GM19372 (cell line): ENCODE results near the gene BHLHA15.
"Not testable (repeated sequence)": the region's sequence is repeated elsewhere in the genome, so short reads cannot be mapped to it uniquely, and the experiment has no call there.

ENCODE experiments used
- ATAC-seq: cut with Tn5 transposase; IDR thresholded peaks from one replicate; pipeline ENCODE4 v1.9.1; 2021; ENCODE audit warnings: mild to moderate bottlenecking, low read depth, moderate library complexity; ENCODE audit not compliant: unreplicated experiment

BHLHA15 gene

DNA sequence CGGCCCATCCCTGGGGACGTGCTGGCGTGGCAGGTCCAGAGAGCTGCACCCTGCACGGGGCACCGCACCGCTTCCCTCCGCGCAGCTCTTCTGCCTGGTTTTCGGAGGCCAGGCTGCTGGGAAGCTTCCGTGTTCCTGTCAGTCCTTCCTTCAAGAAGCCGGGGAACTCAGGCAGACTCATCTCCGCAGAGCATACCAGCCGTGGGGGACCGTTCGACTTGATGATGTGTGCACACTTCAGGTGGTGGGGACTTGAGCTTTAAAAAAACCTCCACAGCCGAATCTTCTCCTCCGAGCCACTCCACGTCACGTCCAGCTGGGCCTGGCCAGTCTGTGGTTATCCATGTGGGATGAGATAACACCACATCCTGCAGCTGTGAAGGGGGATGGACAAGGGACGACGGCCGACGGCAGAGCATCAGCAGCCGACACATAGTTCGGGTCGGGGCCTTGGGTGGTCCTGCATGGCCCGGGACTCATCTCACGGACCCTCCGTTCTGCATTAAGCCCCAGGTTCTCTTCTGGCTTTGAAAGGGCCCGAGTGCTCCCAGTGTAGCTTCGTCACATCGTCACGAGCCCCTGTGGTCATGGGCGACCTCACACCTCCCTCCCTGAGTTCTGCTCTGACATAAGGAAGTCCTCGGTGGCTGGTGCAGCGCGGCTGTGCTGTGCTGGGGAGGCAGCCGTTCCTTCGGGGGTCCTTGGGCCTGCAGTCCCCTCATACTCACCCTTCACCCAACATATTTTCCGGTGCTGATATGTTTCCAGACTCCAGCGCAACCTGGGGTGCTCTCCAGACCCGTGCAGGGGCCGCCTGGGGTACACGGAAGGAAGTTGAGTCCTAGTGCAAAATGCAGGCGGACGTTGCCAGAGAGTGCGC, 4.5 kb upstream of the BHLHA15 start:
- ATAC-seq = no peak

DNA sequence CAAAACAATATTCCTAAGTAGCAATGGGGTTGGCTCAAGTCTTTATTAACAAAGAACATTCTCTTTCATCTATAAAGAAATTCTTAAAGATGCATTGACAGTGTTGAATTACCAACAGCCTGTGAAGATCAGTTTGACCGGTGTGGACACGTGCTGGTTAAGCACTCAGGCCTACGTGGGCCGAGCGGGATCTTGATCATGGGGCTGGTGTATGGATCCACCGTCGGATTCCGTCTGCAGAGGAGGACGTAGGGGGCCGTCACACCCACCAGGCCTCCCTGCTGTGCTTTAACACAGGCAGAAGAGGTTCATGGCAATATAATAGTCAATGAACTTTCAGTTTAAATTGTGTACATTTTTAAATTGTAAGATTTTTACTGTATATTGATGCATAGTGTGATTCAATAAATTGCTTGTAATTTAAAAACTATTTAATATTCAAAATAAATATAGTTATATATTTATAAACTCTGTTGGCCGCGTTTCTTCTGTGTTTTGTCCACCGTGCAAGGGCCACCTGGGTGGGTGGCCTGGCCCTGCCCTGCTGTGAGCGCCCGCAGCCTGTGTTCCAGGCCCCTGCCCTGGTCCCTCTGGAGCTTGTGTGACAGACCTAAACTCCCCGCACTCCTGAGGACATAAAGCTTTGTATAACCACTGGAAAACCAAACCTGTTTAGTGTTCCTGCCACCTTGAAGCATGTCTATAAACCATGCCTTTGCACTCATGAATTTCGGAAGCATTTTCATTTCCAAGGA, 1.9 kb upstream of the BHLHA15 start:
- ATAC-seq = no peak

DNA sequence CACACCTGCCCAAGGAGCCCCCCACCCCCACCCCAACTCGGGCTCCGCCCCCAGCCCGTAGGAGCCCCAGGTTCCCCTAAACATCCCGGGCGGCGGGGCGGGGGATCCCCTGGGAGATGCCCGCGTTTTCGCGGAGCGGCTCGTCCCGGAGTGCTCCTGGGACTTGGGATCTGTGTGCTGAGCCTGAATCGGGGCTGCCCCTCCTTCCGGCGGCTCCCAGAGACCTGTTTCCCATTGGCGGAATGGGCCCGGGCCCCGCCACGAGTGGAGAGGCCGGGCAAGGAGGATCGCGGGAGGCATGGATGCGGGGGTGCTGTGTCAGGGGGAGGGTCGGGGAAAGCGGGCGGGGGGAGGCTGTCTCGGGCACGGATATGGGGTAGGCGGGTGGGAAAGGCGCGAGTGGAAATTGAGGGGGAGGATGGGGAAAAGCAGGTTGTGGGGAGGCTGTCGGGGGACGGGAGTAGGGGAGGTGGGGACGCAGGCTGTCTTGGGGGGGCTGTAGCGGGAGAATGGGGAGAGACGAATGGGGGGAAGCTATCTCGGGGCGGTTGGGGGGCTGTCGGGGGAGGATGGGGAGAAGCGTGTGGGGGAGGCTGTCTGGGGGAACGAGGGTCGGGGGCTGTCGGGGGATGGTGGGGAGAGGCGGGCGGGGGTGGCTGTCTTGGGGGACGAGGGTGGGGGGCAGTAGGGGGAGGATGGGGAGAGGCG, 572 bp upstream of the BHLHA15 start:
- no peak for ATAC-seq

DNA sequence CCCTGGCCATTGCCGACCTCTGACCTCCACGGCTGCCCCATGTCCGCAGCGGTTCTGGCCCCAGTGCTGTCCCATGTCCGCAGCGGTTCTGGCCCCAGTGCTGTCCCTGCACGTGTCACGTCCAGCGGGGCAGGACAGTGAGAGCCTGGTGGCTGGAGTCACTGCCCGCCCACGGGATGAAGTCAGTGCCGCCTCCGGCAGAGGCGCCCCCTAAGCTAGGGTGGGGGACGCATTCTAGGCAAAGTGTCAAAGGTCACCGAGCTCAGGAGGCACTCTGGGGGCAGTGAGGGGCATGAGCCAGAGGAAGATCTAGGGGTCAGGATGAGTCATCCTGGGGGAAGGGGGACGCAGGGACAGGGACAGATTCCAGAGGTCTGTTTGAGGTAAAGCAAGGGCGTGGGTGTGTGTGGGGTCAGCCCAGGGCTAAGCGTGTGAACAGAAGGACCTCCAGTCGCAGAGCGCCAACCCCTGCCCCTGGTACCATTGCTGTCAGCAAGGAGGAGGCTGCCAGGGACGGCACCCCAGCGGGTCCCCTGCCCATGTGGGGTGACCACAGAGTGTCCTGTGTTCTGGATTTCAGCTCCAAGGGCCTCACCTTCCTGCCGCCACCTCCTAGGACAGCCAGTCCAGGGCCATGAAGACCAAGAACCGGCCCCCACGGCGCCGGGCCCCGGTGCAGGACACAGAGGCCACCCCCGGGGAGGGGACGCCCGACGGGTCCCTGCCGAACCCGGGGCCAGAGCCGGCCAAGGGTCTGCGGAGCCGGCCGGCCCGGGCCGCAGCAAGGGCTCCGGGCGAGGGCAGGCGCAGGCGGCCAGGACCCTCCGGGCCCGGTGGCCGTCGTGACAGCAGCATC, 665 bp downstream of the BHLHA15 start:
- ATAC-seq = peak; percentile 5

DNA sequence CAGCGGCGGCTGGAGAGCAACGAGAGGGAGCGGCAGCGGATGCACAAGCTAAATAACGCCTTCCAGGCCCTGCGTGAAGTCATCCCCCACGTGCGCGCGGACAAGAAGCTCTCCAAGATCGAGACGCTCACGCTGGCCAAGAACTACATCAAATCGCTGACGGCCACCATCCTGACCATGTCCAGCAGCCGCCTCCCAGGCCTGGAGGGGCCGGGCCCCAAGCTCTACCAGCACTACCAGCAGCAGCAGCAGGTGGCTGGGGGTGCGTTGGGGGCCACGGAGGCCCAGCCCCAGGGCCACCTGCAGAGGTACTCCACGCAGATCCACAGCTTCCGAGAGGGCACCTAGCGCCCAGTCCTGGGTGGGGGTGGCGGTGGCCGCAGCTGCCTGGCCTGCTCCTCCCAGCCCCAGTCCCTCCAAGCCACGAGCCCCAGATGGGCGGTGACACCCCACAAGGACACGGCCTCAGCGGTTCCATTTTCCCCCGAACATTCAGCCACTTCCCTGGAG, 1.3 kb downstream of the BHLHA15 start:
- ATAC-seq = no peak

DNA sequence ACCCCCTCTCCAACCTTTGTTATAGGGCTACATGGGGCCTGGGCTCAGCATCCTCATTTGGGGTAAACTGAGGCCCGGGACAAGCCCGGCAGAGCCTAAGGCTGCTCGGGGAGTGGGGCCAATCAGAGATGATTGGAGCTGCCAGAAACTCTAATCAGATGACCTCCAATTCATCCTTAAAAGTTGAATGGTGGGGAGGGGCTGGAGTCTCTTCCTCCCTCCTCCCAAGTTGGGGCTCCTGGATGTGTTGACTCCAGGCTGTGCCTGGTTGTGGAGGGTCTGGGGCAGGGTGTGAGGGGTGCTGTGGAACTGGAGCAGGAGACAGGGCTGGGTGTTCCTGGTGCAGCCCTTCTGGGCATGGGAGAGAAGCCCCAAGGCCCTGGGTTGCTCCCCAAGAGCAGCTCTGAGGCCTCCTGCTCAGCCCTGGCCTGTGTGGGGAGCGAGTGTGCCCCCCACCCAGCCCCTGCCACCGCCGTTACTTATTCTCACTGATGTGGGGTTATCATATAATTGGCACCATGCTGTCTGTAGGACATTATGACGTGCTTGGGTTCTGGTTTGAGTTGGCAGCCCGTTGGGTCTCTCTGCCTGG, 2.2 kb downstream of the BHLHA15 start:
- ATAC-seq = no peak

DNA sequence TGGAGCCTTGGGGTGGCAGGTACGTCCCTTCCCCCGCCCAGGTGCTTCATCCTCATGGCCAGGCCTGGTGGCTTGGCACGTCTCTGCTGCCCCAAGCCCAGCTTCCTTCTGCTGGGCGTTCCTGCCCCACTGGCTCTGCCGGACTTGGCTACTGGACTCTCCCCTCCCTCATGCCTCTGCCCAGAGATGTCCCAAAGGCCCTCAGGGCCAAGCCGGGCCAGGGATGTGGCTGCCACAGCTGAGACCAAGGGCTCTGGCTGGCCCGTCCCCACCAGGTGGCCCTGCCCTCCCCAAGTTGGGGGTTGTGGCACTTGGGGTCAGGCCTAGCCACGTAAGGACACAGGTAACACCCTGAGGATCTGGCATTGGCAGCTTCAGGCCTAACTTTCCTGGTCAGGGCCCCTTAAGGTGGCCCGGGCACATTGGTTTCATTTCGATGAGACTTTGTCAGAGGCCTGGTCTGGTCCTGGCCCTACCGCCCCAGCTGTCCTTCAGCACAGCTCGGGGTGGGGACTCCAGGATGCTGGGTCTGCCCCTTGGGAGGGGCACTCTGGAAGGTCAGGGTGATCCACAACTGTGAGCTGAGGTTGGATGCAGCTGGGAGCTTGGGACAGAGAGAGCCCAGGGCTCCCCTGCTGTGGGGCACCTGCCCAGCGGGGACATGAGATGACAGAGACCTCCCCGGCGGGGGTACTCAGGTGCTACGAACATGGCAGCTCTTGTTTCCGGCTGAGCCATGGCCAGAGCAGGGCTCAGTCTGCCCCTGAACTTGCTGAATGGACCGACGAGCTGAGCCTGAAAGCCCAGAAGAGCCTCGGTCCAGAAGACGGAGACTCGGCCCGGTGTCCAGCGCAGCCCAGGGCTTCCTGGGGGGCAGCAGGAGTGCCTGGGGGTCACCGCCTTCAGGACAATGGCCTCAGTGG, 2.9 kb downstream of the BHLHA15 start:
- ATAC-seq = no peak

DNA sequence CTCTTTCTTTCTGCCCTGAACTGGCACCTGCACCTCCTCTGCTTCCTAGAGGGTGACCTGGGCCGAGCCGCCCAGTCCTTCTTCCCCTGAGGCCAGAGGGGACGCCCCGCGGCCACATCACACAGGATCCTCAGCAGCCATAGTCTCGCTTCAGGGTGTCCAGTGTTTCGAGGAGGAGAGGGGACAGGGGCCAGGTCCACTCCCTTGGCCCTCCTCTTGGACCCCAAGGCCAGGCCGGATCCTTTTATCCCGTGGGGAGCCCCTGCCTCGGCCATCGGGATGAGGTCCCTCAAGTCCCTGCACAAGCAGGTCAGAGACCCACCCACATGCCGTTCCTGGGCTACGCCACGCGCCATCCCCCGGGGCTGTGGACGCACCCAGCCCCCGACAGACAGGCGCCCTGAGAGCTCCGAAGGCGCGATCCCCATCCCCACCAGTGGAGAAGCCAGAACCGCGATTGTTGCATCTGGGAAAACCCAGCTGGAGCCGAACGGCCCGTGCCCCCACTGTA, 3.6 kb downstream of the BHLHA15 start:
- no peak for ATAC-seq

DNA sequence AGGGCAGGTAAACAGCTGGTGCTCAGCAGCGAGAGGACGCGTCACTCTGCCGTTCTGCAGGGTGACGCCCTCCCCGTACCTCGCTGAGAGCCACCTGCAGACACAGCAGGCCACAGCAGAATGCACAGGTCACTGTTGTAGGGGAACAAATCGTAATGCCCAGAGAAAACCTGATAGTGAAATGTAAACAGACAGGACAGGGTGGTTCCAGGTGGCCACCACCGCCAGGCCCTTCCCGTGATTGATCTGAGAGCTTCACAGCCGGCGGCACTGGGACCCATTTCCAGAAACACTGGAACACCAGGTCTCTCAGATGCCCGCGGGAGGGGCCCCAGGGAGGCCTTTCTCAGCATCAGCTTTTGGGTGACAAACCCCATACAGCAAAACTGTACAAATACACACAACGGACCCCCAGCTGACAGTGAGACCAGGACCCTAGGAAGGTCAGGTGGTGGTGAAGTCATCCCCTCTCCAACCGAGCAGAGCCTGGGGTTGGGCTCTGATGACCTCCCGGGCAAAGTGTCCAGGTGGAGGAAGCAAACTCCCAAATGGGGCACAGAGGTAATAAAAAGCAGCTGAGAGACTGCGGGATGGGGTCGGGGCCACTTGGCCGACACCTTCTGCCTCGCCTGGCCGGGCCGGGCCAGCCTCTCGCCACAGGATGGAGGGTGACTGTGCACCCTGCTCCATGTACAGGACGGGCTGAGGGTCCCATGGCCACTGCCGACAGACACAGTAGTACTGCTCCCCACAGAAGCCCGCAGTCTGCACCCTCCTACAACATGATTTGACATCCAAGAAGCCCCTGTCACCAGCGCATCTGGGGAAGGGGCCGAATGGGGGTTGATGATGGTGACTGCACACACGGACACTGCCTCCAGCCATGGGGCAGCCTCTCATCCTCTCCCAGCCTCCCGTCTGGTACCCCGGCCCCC, 4.6 kb downstream of the BHLHA15 start:
- no peak for ATAC-seq

DNA sequence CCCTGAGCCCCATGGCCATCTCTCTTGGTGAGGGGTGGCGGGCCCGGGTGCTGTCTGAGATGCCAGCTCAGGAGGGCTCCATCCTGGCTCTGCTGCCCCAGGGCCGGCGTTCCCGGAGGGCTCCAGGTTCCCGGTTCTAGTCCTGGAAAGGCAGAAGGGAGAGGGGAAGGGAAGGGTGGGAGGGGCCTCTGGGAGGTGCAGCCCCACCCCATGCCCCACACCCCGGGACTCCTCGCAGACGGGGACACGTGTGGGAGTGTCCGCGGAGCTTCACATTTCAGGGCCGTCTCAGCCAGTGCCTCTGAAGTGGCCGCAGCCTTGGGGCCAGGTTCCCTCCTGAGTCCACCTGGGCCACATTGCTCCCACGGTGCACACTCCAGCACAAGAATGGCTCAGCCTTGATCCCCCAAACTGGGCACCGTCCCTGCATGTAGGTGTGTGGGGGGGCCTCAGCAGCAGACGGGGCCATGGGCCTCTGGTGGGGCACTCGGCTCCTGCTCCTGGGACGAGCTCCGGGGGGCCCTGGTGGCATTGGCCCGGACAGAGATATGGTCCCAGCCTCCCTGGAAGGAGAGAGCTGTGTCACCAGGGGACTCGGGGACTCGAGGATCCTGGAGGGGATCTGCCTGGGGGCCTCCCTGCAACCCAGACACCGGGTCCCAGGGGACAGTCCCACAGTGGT, 5.8 kb downstream of the BHLHA15 start:
- ATAC-seq = no peak

DNA sequence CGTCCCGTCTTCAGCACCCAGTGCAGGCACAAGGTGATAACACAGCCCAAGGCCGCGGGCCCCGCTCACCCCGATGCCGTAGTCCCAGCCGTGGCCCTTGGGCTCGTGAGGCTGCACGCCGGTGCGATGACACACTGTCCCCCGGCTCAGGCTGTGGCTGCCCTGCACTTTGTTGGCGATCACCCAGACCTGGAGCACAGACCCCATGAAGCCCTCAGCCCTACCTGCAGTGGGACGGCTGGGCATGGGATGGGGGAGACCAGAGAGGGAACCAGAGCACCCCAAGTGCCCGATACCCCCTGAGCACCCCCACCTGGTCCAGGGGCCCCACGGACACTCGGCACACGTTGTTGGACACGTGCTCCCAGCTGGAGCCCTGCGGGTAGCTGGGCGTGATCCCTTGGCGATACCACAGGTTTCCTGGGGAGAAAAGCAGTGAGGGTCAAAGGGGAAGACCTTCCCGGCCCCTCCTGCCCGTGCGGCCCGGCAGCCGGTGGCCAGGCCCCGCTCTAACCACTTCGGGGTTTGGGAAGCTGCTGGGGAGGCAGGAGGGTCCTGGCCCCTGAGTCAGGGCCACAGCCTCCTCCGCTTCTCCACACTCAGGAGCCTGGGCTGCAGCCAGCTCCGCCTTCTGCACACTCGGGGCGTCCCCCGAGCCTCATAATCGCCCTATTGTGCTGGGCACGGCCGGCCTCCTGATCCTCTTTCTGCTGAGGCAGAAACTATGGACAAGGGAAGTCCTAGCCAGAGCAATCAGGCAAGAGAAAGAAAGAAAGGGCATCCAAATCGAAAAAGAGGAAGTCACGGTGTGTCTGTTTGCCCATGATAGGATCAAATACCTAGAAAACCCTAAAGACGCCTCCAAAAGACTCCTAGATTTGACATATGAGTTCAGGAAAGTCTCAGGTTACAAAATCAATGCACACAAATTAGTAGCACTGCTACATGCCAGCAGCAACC, 6.7 kb downstream of the BHLHA15 start:
- ATAC-seq = no peak

DNA sequence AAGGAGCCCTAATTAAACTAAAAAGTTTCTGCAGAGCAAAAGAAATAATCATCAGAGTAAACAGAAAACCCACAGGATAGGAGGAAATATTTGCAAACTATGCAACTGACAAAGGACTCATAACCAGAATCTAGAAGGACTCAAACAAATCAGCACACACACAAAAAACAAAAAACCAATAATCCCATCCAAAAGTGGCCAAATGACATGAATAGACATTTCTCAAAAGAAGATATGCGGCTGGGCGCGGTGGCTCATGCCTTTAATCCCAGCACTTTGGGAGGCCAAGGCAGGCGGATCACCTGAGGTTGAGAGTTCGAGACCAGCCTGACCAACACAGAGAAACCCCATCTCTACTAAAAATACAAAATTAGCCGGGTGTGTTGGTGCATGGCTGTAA, 8.1 kb downstream of the BHLHA15 start:
- not testable (repeated sequence) for ATAC-seq

DNA sequence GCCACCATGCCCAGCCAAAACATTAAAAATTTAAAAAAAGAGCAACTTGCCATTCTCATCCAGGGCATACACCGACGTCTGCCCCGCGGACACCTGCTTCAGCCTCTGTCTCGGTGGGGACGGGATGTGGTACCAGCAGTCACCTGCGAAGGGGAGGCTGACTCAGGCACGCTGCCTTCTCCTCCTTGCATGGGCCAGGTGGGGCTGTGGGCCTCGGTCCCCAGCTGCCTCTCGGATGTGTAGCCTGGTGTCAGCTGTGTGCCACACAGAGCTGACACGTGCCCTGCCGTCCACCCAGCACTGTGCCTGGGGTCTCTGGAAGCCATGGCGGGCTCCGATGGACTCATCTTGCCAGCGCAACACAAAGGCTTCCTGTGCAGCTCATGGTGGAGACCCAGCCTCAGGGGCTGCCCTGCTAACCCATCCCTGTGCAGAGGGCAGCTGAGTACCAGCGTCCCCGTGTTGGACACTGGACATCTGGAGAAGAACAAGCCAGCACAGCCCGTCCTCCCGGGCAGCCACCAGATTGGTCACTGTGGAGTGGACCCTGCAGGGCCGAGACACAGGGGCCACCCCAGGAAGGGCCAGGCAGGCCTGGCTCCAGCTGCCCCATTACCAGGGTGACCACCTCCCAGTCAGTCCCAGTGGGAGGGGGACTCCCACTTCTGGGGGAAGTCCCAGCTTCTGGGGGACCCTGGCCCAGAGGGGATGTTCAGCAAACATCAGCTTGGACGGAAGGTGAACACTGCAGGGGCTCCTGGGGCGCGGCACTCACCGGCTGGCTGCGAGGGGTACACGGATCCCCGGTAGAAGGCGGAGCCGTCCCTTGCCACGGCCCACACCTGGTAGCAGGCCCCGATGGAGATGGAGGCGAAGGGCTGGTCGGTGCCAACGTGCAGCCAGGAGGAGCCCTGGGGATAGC, 10.6 kb downstream of the BHLHA15 start:
- ATAC-seq = no peak

DNA sequence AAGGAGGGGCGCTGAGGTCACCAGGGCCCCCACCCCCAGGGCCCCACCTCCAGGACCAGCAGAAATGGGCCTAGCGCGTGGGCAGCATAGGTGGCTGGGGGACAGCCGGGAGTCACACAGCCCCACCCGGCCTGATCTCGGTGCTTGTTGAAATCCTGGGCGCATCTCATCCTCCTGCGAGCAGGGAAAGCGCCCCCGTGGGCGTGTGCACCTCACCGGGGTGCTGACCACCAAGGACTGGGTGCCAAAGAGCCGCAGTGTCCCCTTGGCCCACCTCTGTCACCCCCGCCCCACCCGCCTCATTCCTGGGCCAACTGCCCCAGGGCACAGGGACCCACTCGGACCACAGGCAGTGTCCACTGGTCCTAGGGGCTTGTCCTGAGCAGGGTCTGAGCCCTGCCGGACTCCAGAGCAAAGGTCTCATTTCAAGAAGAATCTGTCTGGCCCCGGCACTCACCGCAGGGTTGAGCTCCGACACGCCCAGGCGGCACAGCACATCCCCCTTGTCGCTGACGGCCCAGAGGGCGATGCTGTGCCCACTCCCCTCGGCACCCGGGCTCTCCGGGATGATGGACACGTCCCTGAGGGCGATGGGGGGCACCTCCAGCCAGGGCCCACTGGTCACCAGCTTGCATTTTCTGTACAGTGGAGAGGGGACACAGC, 11.4 kb downstream of the BHLHA15 start:
- ATAC-seq = no peak
